Fibroblast of lung (primary cell): ENCODE data around the gene PSME4. TPM values are rescaled to one million over a fixed set of nuclear protein-coding genes. Genes with fewer than 3 reads are reported as not detected.

Source experiments
- DNase-seq, 2 donors: peaks; one replicate each; pipeline versions ENCODE4 v3.0.0 to v3.0.0-alpha.2; 2010; ENCODE audit warnings: low read depth in 2 of 2
- H2AFZ ChIP-seq: 2 replicates; pipeline ENCODE4 v1.5.1; 2012; ENCODE audit warnings: low read length, control low read depth, inconsistent platforms
- H3K27ac ChIP-seq: 2 replicates; pipeline ENCODE4 v1.5.1; 2011; ENCODE audit warnings: low read length, control low read depth; ENCODE audit not compliant: insufficient read depth
- H3K27me3 ChIP-seq: 2 replicates; pipeline ENCODE4 v1.5.1; 2011; ENCODE audit warnings: mild to moderate bottlenecking, low read length; ENCODE audit not compliant: control insufficient read depth, insufficient read depth
- H3K36me3 ChIP-seq: 2 replicates; pipeline ENCODE4 v1.5.1; 2011; ENCODE audit warnings: low read length; ENCODE audit not compliant: control insufficient read depth, insufficient read depth
- H3K4me1 ChIP-seq: 2 replicates; pipeline ENCODE4 v1.5.1; 2011; ENCODE audit warnings: low read length; ENCODE audit not compliant: control insufficient read depth, insufficient read depth; ENCODE audit errors: extremely low read depth
- H3K4me2 ChIP-seq: 2 replicates; pipeline ENCODE4 v1.5.1; 2011; ENCODE audit warnings: low read length, control low read depth; ENCODE audit not compliant: insufficient read depth; ENCODE audit errors: extremely low read depth
- H3K4me3 ChIP-seq, 4 experiments: fragments of 200-600 bp in 1 of 4; sonication (generic) in 1 of 4; replicated peaks in 1 of 4; 2 replicates each; pipeline ENCODE4 v1.5.1; 2011 to 2016; ENCODE audit warnings: low read length in 4 of 4, low read depth in 3 of 4, mild to moderate bottlenecking in 3 of 4, control low read depth in 2 of 4, inconsistent platforms in 1 of 4, mixed read lengths in 1 of 4; ENCODE audit not compliant: insufficient read depth in 1 of 4; ENCODE audit errors: control extremely low read depth in 1 of 4
- H3K79me2 ChIP-seq: 2 replicates; pipeline ENCODE4 v1.5.1; 2012; ENCODE audit warnings: mild to moderate bottlenecking, low read length, inconsistent platforms; ENCODE audit not compliant: control insufficient read depth, insufficient read depth
- H3K9ac ChIP-seq: 2 replicates; pipeline ENCODE4 v1.5.1; 2011; ENCODE audit warnings: mild to moderate bottlenecking, low read length, control low read depth; ENCODE audit not compliant: insufficient read depth
- H3K9me3 ChIP-seq: 2 replicates; pipeline ENCODE4 v1.5.1; 2012; ENCODE audit warnings: low read depth, low read length; ENCODE audit not compliant: control insufficient read depth, insufficient read depth
- H4K20me1 ChIP-seq: 2 replicates; pipeline ENCODE4 v1.5.1; 2011; ENCODE audit warnings: low read length; ENCODE audit not compliant: control insufficient read depth, insufficient read depth; ENCODE audit errors: extremely low read depth
- EZH2 ChIP-seq: IDR thresholded peaks from 2 replicates; pipeline ENCODE4 v1.5.1; 2012; ENCODE audit warnings: low read length, control low read depth, mild to moderate bottlenecking; ENCODE audit errors: missing control alignments
- polyA plus RNA-seq, 2 donors: library from polyadenylated mRNA; depleted of rRNA in 1 of 2; stranded (reverse) in 1 of 2; unstranded in 1 of 2; fragments of >200 nt; gene quantifications; 2 replicates each; pipeline ENCODE4 v1.2.1, GENCODE V29; 2011 to 2012; ENCODE audit warnings: missing spikeins in 1 of 2
- total RNA-seq: library from RNA; depleted of rRNA; stranded (reverse); fragments of >200 nt; gene quantifications from 2 replicates; pipeline ENCODE4 v1.2.1, GENCODE V29; 2014
- TF ChIP-seq, protein P1 (sequence below), 2 donors: IDR thresholded peaks in 1 of 2; conservative IDR thresholded peaks in 1 of 2; 1 replicate in 1 of 2; 2 replicates in 1 of 2; pipeline ENCODE4 v1.5.1; 2011 to 2012; ENCODE audit warnings: low read length in 2 of 2, control low read depth in 1 of 2, inconsistent platforms in 1 of 2, low read depth in 1 of 2, mild to moderate bottlenecking in 1 of 2

The PSME4 gene
- total and polyA plus RNA-seq, 2 donors (not counting 1 experiment from before 2014, with no cell fraction given): 26.8 to 34.6 TPM

DNA sequence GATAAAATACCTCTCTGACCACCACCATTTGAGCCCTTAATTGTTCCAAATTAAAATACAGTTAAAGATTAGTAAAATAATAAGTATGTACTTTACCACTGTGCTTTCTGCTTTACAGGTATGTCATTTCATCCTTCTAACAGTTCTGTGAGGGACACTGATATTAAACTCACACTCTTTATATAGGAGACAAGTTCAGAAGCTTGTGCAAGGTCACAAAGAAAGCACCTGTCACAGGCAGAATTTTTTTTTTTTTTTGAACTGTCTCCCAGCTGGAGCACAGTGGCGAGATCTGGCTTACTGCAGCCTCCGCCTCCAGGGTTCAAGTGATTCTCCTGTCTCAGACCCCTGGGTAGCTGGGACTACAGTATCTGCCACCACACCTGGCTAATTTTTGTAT, 89.4 kb downstream of the PSME4 start:
- Histone ChIP-seq H3K27me3 (no peaks in the 10 kb centered on the region), H3K27ac (no peak overlapping the region)

DNA sequence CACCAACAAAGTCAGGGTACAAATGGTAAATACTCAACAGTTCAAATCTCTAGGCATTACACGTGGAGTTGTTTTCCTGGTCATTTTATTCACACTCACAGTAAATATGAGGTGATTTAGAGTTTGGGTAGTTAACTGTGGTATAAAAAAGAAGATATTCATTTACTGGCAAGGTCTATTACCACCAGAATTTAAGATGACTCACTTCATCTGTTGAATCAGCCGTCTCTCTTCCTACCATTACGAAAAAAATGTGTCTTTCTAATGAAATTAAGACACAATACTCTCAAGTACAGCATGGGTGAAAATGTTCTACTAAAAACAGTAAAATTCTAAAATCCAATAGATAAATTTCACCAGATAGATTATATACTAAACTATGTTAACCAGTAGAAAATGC, 90.0 kb downstream of the PSME4 start:
- Histone ChIP-seq H4K20me1 (no peaks in the 10 kb centered on the region), H3K9me3 (no peaks in the 10 kb centered on the region), H3K27me3 (no peaks in the 10 kb centered on the region), H3K4me1 (no peaks in the 10 kb centered on the region), H2AFZ (no peak overlapping the region), H3K36me3 (peaks cover 8% of the 10 kb centered on the region), H3K27ac (no peak overlapping the region), H3K4me3 (no peak overlapping the region), H3K79me2 (no peaks in the 10 kb centered on the region), H3K9ac (no peak overlapping the region), H3K4me2 (no peak overlapping the region)
- DNase-seq: peak; percentile 62 to 85
- TF ChIP-seq, protein P1, sequence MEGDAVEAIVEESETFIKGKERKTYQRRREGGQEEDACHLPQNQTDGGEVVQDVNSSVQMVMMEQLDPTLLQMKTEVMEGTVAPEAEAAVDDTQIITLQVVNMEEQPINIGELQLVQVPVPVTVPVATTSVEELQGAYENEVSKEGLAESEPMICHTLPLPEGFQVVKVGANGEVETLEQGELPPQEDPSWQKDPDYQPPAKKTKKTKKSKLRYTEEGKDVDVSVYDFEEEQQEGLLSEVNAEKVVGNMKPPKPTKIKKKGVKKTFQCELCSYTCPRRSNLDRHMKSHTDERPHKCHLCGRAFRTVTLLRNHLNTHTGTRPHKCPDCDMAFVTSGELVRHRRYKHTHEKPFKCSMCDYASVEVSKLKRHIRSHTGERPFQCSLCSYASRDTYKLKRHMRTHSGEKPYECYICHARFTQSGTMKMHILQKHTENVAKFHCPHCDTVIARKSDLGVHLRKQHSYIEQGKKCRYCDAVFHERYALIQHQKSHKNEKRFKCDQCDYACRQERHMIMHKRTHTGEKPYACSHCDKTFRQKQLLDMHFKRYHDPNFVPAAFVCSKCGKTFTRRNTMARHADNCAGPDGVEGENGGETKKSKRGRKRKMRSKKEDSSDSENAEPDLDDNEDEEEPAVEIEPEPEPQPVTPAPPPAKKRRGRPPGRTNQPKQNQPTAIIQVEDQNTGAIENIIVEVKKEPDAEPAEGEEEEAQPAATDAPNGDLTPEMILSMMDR (conservative IDR thresholded peaks at IDR 0.05 in 1 of 2, IDR thresholded peaks at IDR 0.05 in 1 of 2; ENCODE audit: low read depth in 1 of 2, low read length in 2 of 2): no peak
- TF ChIP-seq EZH2: no peak

More for the DNA sequence above, 89.4 kb downstream of the PSME4 start:
- Histone ChIP-seq H3K4me2 (no peak overlapping the region), H2AFZ (no peak overlapping the region), H3K4me1 (no peaks in the 10 kb centered on the region), H4K20me1 (no peaks in the 10 kb centered on the region), H3K79me2 (no peaks in the 10 kb centered on the region), H3K36me3 (peaks cover 8% of the 10 kb centered on the region), H3K4me3 (no peak overlapping the region), H3K9ac (no peak overlapping the region), H3K9me3 (no peaks in the 10 kb centered on the region)
- TF ChIP-seq, protein P1 (conservative IDR thresholded peaks at IDR 0.05 in 1 of 2, IDR thresholded peaks at IDR 0.05 in 1 of 2; ENCODE audit: low read depth in 1 of 2, low read length in 2 of 2): no peak
- TF ChIP-seq EZH2: no peak
- DNase-seq: no peak

DNA sequence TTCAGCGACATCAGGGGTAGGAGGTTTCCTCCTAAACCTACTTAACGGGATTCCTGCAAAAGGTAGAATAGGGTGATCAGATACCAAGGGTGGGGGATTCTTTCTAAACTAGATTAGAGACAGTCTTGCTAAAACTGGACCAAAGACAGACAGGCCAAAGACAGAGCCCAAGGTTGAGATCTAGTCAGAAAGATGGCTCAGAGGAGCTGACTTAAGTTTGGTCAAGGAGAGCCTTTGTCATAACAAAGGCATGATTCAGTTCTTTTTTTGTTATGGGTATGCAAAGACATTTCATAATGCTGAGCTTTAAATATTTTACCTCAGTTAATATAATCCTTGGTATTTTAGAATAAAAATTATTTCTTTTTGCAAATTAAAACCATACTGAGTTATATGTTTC, 93.2 kb downstream of the PSME4 start:
- peaks cover 2% of the 10 kb centered on the region for H3K36me3 ChIP-seq
- no peaks in the 10 kb centered on the region for H3K27me3 ChIP-seq
- no peak overlapping the region for H2AFZ ChIP-seq
- TF ChIP-seq EZH2: no peak
- TF ChIP-seq, protein P1 (conservative IDR thresholded peaks at IDR 0.05 in 1 of 2, IDR thresholded peaks at IDR 0.05 in 1 of 2; ENCODE audit: low read depth in 1 of 2, low read length in 2 of 2): no peak
- H3K9ac ChIP-seq: no peak overlapping the region
- H3K79me2 ChIP-seq: no peaks in the 10 kb centered on the region
- H3K27ac ChIP-seq: no peak overlapping the region
- no peak overlapping the region for H3K4me2 ChIP-seq
- no peaks in the 10 kb centered on the region for H4K20me1 ChIP-seq
- no peak overlapping the region for H3K4me3 ChIP-seq
- peak in 1 of 2 donors; percentile 30 for DNase-seq
- no peaks in the 10 kb centered on the region for H3K4me1 ChIP-seq
- no peaks in the 10 kb centered on the region for H3K9me3 ChIP-seq
